Left kidney (tissue), 2 donors: ENCODE results near the gene MRPS27. TPM values are rescaled to one million over a fixed set of nuclear protein-coding genes. Genes with fewer than 3 reads are reported as not detected.

Experiments used
- DNase-seq: peaks from one replicate; pipeline ENCODE4 v3.0.0-alpha.2; 2013
- polyA plus RNA-seq: library from polyadenylated mRNA; unstranded; fragments of 120-200 nt; gene quantifications from one replicate; pipeline ENCODE4 v1.2.1, GENCODE V29; 2013; ENCODE audit not compliant: insufficient read length

Gene MRPS27
- polyA plus RNA-seq, 1 donor, result 80.1 TPM

DNA sequence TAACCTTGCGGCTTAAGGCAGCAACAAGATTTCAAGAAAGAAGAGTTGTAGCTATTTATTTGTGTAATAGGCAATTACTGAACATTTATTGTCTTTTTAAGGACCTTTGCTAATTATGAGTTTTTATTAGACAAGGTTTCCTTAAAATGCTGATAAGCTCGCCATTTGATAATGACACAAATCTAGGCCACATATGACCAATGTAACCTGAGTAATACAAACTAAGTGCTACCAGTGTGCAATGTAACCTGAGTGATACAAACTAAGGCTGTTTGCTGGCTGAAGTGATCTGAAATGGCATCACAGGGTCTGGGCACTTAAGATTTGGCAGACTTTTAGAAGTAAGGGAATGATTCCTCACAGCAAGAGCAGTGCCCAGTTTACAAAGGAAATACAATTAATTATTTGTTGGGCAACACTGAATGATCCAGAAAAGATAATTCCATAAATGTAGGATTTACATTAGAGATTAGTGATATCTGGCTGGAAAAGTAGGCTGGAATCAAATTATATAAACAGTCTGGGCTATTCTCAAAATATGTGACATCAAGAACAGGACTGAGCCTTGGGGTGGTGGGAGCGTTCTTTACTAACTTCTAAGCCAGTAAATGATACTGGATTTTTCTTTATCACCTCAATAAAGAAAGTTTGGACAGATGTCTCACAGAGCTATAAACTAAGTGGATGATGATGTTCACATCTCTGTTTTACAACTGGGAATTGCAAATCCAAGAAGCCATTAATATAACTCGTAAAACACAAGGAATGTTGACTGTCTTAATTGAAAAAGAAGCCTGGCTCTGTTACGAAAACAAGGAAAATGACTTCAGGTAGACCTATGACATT lies 54.8 kb downstream of the MRPS27 start:
- no peak for DNase-seq

GRCh38 chr5:72256536-72256935 lies 63.5 kb downstream of the MRPS27 start:
- no peak for DNase-seq

GRCh38 chr5:72255670-72256069 lies 64.4 kb downstream of the MRPS27 start:
- no peak for DNase-seq

DNA sequence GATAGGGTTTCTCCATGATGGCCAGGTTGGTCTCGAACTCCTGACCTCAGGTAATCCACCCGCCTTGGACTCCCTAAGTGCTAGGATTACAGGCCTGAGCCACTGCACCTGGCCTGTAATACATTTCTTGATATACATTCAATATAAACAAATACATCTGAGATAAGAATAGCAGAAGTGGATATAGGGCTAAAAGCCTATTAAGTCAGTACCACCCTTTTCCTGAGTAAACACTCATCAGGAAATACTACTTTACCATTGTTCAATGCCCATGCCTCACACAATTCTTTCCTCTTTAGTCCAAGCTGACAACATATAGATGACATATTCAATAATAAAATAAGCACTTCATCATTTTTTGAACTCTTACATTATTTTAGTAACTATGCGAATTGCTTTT lies 64.8 kb downstream of the MRPS27 start:
- DNase-seq, result no peak

GRCh38 chr5:72252574-72253155 lies 67.4 kb downstream of the MRPS27 start:
- no peak for DNase-seq

- DNase-seq, result no peak
These were observed 68.0 kb downstream of the MRPS27 start for GRCh38 chr5:72252008-72252407.

GRCh38 chr5:72251386-72251785 lies 68.7 kb downstream of the MRPS27 start:
- no peak for DNase-seq

DNA sequence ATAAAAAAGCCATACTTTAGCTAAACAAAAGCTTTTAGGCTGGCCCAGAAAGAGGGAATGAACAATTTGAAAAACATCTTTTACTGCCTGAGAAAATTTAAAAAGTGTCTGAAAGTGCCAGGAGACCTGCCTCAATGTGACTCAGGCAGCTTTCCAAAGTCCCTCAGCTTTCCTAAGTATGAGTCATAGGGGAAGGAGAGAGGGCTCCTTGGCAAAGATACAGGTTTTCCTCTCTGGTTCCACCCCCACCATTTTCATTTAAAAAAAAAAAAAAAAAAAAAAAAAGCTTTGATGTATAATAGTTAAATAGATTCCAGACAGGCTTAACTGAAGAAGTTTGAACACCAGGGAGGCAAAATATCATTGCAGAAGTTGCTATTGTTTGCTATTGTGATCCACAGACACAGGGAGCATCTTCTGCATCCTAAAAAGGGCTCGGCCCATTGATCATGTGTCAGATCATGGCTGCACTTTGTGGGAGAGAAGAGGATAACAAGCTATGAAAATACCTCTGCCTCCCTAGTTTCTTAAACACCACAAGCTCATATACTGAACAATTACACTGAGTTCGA lies 71.5 kb downstream of the MRPS27 start:
- no peak for DNase-seq

GRCh38 chr5:72246954-72247442 lies 73.0 kb downstream of the MRPS27 start:
- no peak for DNase-seq

DNA sequence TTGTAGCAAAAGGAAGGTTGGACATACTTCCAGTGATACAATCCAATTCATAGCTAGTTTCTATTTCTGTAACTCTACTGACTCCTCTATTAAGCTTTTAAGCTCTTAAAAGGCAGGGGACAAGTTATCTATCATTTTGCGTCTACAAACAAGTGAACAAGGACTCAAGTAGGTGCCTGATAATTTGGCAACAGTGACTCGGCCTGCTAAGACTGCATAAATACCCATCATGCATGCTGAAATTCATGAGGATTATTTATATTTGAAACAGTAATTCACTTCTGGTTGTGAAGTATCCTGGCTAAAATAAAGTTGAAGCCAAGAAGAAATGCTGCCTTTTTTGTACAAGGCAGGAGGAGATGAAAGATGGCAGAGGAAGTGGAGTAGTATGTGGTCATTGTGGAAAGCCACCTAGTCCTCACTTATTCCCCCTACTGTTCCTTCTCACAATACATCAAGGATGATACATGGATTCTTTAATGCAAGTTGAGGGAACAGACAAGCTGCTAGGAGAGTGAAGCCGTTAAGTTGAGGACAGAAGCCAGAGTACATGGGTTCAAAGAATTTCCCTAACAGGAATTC lies 74.0 kb downstream of the MRPS27 start:
- DNase-seq, result no peak

DNA sequence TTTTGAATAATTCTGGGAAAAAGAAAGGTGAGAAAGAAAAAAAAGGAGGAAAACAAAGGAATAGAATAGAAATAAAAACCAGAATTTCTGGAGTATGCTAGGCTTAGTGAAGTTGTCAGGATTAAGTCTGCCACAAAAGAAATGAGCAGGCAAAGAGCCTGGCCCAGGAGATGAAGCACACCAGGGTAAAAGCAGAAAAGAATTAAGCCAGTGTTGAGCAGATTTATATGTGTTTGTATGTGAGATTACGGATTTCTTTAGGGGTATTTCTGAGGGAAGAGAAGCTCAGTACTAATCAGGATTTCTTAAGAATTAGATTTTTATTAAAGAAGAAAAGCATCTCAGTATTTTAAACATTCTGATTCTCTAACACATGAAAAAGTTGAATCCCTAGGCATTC lies 74.5 kb downstream of the MRPS27 start:
- no peak for DNase-seq

DNA sequence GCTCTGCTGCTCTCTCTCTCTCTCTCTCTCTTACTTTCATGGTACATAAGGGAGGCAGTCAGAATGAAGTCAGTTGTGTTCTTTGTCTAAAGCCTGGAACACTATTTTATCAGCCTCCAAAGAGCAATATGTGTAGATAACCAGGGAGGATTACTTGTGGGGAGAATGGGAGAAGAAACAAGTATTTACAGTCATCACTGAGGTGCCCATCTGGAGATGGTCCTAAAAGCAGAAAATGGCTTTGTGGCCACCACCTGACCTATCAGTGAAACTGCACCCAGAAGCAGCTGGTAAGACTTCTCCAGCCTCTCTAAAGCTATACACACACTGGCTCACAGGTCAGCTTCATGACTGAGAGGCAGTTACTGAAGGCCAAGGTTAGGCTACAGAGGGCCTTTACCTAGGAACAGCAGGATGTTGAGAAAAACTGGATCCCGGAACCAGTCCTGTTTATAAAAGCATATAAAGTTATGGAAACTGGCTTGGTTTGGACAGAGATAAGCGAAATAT lies 75.1 kb downstream of the MRPS27 start:
- DNase-seq, result no peak

- no peak for DNase-seq
These were observed 76.3 kb downstream of the MRPS27 start for GRCh38 chr5:72243706-72244105.

DNA sequence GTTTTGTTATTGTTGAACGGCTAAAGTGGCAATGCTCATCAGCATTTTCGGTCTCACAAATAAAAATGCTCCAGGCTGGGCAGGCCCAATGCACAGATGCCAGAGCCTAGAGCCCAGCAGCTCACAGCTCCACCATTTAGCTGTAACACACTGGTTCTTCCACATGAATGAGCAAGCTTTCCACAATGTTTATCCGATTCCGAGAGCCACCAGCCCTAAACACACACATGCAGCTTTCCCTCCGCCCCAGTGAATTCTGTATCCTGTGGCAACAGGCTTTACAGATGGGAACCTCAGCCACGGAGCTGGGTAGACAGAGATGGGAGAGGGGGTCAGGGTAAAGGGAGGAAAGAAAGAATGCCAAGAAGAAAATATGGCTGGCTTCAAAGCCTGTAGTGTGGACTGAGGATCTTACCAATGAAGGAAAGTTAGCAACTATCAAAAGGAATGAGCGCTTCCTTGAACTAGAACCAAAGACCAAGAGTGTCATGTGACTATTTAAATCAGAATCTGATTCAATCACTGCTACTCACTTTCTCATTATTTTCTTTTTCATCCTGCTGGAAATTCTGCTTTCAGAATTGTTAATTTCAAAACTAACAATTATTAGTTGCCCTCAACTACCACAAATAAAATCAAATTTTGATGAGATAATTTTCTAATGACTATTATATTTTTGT lies 77.1 kb downstream of the MRPS27 start:
- peak; percentile 48 for DNase-seq

DNA sequence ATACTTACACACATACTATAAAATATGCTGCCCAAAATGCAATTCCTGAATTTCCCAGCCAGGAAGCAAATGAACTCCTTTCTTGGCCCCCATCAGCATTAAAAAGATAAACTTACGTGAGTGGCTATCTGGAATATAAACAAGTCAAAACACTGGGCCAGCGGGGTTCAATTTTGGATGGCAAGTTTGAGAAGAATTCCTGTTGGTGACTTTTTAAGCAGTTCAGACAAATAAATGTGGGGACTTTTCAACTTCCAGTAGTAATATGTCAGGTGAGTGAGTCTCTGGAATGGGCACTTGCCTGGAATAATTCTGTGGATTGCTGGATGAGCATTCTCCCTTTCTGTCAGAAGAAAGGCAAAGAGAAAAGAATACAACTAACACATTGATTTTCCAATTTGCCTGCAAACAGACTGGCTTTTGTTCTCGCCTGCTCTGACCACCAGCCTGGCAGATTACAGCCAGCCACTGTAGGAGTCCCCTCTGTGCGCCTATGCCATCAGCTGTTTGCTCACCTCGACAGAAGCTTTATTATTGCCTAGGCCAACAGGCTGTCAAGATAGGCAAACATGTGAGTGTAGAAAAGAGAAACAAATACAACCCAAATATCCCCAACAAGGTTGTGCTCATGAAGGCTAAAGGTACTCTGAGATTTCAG lies 78.6 kb downstream of the MRPS27 start:
- DNase-seq, result no peak

DNA sequence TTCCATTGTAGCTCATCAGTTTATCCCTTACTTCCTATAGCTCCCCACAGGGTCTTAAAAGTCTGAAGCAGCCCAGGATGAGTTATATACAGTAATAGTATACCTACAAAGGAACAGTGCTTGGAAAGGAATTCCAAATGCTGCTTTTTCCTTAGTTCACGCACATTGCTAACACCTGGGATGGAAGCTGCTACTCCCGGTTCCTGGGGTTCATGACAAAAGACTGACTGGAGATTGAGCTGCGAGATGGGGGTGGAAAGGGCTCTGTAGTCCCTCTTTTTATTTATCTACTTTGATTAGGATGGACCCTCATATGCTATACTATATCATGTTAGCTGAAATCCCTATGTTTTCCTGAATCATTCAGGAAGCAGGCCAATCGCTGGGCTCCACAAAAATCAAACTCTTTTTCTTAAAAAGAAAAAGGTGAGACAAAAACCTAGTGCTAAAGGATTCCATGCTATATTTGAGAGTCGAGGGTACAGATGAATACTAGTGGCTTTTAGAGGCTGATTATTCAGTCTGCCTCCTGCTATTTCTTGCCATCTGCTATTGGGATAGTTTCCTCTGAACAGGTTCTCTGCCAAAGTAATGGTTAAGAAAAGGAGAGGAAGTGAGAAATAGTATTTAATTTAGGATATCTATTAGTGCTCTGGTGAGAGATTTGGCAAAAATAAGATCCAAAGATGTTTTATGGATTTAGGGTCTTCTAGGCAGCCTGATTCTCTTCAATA lies 81.2 kb downstream of the MRPS27 start:
- DNase-seq, result no peak

GRCh38 chr5:72237879-72238278 lies 82.2 kb downstream of the MRPS27 start:
- no peak for DNase-seq

DNA sequence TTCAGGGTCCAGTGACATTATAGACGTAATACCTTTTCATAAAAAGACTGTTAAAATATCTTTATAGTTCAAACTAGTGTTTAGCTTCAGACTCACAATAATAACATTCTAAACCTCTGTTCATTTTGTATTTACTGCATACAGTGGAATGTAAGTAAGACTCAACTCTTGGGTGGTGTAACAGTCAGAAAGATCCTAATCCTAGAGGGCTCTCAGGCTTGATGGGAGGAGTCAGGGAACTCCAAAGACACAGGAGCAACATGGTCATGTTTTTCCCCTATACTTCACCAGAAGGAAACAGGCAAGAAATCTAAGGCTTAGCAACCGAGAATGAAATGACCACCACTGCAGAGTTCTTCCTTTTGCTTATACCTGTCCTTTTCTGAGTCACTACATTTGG lies 82.6 kb downstream of the MRPS27 start:
- DNase-seq, result no peak

- DNase-seq, result no peak
These were observed 84.3 kb downstream of the MRPS27 start for GRCh38 chr5:72235725-72236124.

GRCh38 chr5:72234868-72235267 lies 85.2 kb downstream of the MRPS27 start:
- no peak for DNase-seq

- DNase-seq, result no peak
These were observed 85.8 kb downstream of the MRPS27 start for GRCh38 chr5:72234265-72234700.
